ENCODE results near the gene OR52H1.
"Not testable (repeated sequence)": the region's sequence is repeated elsewhere in the genome, so short reads cannot be mapped to it uniquely, and the experiment has no call there.

DNA sequence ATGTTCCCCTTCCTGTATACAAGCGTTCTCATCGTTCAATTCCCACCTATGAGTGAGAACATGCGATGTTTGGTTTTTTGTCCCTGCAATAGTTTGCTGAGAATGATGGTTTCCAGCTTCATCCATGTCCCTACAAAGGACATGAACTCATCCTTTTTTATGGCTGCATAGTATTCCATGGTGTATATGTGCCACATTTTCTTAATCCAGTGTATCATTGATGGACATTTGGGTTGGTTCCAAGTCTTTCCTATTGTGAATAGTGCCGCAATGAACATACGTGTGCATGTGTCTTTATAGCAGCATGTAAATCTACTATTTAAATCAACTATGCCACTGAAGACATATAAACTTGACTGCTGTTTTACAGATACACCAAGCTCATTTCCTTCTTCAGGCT lies 36.1 kb upstream of the OR52H1 start:
- not testable (repeated sequence) for TF ChIP-seq POLR2A (IDR thresholded peaks at IDR 0.05; ENCODE audit: low read depth, low read length); SPI1 (IDR thresholded peaks at IDR 0.05; ENCODE audit: low read depth, low read length); POLR2AphosphoS5 (IDR thresholded peaks at IDR 0.05; ENCODE audit: low read depth, low read length); PAX5 (IDR thresholded peaks at IDR 0.05; ENCODE audit: insufficient read depth, low read length, severe bottlenecking); TAF1 (IDR thresholded peaks at IDR 0.05; ENCODE audit: low read depth, low read length)
